SIG-M5 (cell line): ENCODE measurements around the gene ANO1.

Experiments used
- DNase-seq: peaks from one replicate; lab custom pipeline; 2025; lab: John Stamatoyannopoulos, UW

Gene ANO1

GRCh38 chr11:70115778-70116177 lies 37.7 kb downstream of the ANO1 start:
- no peak for DNase-seq

DNA sequence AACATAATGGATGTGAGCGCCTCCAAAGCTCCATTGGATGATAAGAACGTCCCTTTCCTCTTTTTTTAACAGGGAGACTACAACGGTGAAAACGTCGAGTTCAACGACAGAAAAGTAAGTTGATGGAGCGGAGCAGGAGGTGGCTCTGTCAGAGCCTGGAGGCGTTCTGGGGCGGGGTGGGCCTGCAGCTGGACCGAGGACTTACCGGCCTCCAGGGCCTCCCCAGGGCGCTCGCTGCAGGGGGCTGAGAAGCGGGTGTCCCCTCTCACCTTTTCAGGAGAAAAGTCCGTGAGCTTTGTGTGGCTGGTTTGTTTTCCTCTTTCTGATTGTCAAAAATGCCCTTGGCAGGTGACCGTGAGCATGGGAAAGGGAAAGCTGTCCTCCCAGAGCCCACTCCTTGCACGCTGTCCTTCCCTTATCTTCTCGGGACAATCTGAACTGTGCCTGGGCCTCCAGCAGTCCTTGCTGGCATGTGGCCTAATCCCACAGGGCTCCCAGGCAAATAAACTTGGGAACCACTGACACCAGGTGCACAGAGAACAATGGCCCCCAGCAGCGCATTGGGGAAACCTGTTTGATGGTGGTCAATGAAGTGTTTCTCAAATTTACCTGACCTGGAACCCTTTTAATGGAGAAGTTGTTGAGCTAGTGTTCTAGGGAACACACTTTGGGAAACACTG lies 38.4 kb downstream of the ANO1 start:
- no peak for DNase-seq

DNA sequence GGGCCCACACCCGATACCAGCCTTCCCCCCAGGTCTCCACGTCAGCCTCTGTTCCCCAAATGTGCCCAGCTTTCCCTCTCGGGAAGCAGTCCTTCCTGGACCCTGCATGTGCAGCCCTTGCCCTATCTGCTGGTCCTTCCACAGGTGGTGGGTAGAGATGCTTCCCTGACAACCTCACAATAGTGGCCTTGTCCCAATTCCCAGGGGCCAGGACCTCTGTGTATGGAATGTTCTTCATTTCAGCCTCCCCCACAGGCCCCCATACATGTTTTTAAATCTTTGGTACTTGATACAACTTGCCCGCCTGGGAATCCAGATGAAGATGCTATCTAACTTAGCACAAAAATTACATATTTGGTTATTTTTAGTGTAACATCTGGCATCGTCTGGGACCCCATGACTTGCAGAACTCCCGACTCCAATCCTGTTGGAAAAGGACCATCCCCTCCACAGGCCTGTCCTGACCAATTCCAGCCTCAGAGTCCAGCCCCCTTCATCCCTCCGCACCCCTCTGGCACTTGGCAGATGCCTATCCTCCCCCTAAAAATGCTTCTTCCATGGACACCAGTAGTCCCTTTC lies 39.5 kb downstream of the ANO1 start:
- DNase-seq: no peak

DNA sequence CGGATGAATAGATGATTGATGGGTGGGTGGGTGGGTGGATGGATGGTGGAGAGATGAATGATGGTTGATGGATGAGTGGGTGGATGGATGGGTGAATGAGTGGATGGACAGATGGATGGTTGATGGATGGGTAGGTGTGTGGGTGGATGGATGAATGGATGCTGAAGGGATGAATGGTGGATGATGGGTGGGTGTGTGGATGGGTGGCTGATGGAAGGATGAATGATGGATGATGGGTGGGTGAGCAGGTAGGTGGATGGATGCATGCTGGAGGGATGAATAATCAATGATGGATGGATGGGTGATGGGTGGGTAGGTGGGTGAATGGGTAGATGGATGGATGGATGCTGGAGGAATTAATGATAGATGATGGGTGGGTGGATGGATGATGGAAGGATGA lies 40.5 kb downstream of the ANO1 start:
- DNase-seq: no peak

GRCh38 chr11:70119502-70119901 lies 41.4 kb downstream of the ANO1 start:
- DNase-seq: no peak

DNA sequence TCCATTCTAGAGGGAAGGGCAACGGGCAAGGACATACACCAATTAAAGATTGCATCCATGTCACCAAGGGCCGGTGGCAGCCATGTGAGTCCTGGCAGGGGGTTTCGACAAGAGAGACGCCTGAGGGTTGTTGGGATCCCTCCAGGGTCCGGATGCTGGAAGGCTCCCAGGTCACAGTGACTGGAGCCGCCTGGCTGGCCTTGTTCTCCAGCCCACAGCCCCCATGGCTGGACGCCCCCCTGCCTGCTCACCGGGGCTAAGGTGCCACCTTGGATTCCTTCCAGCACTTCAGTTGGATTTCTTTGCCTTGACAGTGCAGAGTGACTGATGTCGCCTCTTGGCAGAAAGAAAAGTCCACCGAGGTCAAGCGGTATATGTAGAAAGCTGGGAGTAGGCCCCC lies 42.6 kb downstream of the ANO1 start:
- no peak for DNase-seq

DNA sequence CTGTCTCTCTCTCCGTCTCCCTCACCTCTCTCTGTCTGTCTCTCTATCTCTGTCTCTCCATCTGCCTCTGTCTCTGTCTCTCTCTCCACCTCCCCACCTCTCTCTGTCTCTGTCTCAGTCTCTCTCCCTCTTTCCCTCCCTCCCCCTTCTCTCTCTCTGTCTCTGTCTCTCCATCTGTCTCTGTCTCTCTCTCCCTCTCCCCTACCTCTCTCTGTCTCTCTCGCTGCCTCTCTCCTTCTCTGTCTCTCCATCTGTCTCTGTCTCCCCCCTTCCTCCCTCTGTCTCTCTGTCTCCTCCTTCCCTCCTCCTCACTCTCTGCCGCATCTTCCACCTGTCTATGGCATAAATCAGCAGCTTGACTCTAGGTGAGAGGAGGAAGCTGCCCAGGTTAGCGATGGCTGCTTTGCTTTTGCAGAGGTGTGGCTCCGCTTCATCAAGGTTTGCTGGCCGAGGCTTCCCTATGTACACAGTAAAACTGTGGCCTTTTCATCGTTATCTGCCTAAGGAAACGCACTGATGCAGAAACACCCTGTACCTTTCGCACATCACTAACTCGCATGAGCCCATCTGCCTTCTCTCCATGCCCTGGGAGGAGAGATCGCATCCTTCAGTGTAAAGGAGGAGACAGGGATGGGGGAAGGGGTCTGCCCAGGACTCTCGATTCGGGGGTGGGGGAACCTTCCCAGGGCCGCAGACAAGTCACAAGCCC lies 44.5 kb downstream of the ANO1 start:
- DNase-seq: no peak

- DNase-seq: no peak
These were observed 45.6 kb downstream of the ANO1 start for GRCh38 chr11:70123711-70124110.

DNA sequence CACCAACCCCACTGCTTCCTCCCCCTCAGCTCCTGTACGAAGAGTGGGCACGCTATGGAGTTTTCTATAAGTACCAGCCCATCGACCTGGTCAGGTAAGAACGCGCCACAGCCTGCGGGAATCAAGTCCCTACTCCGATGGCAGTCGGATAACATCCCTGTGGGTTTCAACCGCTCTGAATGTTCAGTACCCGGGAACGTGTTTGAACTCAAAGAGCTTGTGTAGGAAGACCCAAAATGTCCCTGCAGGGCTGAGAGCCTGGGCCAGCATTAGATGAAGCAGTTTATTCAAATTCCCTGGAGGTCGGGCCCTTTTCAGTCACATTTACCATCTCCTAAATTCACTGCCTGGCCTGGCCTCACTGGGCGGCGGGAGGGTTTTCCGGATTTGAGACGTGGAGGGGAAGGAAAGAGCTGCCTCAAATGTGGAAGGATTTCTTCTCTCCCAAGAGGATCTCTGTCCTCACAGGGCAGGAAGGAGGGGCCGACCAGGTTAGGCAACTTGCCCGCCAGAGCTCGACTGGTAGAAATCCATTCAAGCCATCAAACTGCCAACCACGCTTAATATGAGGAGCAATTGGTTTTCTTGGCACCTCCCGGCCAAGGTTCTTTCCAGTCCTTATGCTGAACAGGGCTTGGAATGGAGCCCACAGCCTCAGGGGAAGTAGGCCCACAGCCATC lies 46.3 kb downstream of the ANO1 start:
- no peak for DNase-seq

- no peak for DNase-seq
These were observed 48.4 kb downstream of the ANO1 start for GRCh38 chr11:70126494-70126893.

- DNase-seq: no peak
These were observed 49.7 kb downstream of the ANO1 start for GRCh38 chr11:70127653-70128434.

- no peak for DNase-seq
These were observed 50.4 kb downstream of the ANO1 start for GRCh38 chr11:70128435-70128906.

DNA sequence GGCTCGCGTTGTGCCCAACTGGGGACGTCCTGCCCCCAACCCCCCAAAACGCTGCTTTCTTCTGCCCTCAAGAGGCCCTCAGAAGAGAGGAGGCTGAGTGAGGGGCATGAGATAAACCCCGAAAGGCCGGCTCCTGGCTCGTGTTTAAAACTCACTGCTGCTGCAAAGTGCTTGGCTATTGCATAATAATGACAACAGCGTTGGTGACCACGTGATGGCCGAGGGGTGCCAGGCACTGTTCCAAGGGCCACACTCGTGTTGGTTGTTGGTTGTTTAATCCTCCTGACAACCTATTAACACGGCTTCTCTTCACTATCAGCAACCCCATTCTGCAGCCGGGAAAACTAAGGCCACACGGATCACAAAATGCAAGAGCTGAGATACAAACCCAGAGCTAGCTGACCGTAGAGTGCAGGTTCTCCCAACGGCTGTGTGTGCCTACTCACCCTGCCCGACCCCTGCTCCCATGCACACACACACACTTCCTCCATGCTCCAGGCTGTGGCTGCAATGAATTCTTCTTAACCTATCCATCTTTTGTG lies 51.0 kb downstream of the ANO1 start:
- DNase-seq: no peak

DNA sequence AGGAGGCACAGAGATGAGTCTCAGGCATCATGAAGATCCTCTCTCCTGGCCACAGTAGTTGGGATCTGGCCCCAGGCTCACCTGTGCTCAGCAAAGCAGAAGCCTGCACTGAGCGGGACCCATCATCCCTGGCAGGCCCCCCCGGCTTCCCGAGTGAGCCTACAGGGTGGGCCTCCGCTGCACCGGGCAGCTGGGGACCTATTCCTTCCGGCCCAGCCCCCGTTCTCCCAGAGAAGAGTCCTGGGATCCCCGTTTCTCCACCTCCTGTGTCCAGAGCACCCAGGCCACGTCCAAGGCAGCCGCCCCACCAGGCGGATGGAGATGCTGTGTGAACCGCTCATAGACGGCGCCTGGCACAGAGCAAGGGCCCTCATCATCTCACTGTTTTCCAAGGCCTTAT lies 52.5 kb downstream of the ANO1 start:
- DNase-seq: no peak

GRCh38 chr11:70131606-70132190 lies 53.6 kb downstream of the ANO1 start:
- DNase-seq: no peak

GRCh38 chr11:70132641-70133040 lies 54.5 kb downstream of the ANO1 start:
- DNase-seq: no peak

GRCh38 chr11:70133771-70134335 lies 55.7 kb downstream of the ANO1 start:
- DNase-seq: no peak

GRCh38 chr11:70134490-70134889 lies 56.4 kb downstream of the ANO1 start:
- DNase-seq: no peak

GRCh38 chr11:70135142-70135541 lies 57.0 kb downstream of the ANO1 start:
- no peak for DNase-seq

GRCh38 chr11:70135625-70136059 lies 57.5 kb downstream of the ANO1 start:
- DNase-seq: no peak

- no peak for DNase-seq
These were observed 59.3 kb downstream of the ANO1 start for GRCh38 chr11:70137383-70137782.
